KMS-11 (cell line): Measurements from ENCODE around the gene DNAH11.

Experiments
- H2AFZ ChIP-seq: fragments of 200-600 bp; sonication (generic); 2 replicates; pipeline ENCODE4 v1.6.1; 2016; ENCODE audit warnings: antibody characterized with exemption, mixed run types, low read depth
- H3K27ac ChIP-seq: fragments of 200-600 bp; sonication (generic); 2 replicates; pipeline ENCODE4 v1.6.1; 2016; ENCODE audit warnings: mild to moderate bottlenecking, mixed run types
- H3K27me3 ChIP-seq: fragments of 200-600 bp; sonication (generic); 2 replicates; pipeline ENCODE4 v1.6.1; 2017; ENCODE audit warnings: mild to moderate bottlenecking, low read depth, mixed run types, moderate library complexity; ENCODE audit not compliant: insufficient read depth
- H3K36me3 ChIP-seq: fragments of 200-600 bp; sonication (generic); 2 replicates; pipeline ENCODE4 v1.6.1; 2017; ENCODE audit warnings: mild to moderate bottlenecking, mixed run types; ENCODE audit not compliant: insufficient read depth
- H3K4me1 ChIP-seq: fragments of 200-600 bp; sonication (generic); 2 replicates; pipeline ENCODE4 v1.6.1; 2016; ENCODE audit warnings: mild to moderate bottlenecking, low read depth, mixed run types; ENCODE audit not compliant: poor library complexity, severe bottlenecking
- H3K4me2 ChIP-seq: fragments of 200-600 bp; sonication (generic); 2 replicates; pipeline ENCODE4 v1.7.0; 2016; ENCODE audit warnings: mild to moderate bottlenecking, mixed run types
- H3K4me3 ChIP-seq: fragments of 200-600 bp; sonication (generic); IDR thresholded peaks from 2 replicates; pipeline ENCODE4 v1.6.1; 2017; ENCODE audit warnings: low read depth, low read length, mixed read lengths; ENCODE audit not compliant: insufficient read depth
- H3K79me2 ChIP-seq: fragments of 200-600 bp; sonication (generic); 2 replicates; pipeline ENCODE4 v1.6.1; 2016; ENCODE audit warnings: low read depth, mixed run types; ENCODE audit not compliant: insufficient read depth
- H3K9ac ChIP-seq: fragments of 200-600 bp; sonication (generic); 2 replicates; pipeline ENCODE4 v1.6.1; 2016; ENCODE audit warnings: mild to moderate bottlenecking, mixed run types
- H4K20me1 ChIP-seq: fragments of 200-600 bp; sonication (generic); 2 replicates; pipeline ENCODE4 v1.6.1; 2016; ENCODE audit warnings: mild to moderate bottlenecking, mixed run types; ENCODE audit not compliant: insufficient read depth
- TF ChIP-seq, protein P1 (sequence below): fragments of 200-600 bp; sonication (generic); conservative IDR thresholded peaks from 2 replicates; pipeline ENCODE4 v1.6.1; 2017; ENCODE audit warnings: low read depth, mild to moderate bottlenecking, antibody characterized with exemption, low read length, moderate library complexity, mixed read lengths

Gene DNAH11

DNA sequence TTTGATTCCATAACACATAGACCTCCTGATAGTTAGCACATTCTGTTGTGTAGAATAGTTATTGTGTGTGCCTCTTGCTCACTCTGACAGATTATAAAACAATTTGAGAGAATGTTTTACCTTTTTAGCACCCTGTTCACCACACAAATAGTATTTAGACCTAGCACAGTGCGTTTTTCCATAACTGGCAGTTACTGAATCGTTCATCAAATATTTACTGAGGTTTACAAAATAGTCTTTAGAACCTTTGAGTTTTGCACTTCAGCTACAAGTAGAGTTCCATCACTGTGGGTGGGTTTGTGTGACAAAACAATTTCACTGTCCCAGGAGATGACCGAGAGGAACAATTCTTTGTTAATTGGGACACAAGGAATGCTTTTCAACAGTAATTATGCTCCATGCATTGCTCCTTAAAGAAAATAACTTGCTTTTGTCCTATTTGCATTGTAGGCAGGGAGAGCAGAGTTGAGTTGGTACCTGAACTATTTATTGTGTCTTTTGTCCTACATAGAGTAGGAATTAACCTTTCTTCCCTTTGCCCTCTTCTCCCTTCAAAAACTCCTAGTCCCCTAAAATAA, 62.3 kb downstream of the DNAH11 start:
- Histone ChIP-seq H2AFZ (no peak overlapping the region), H3K4me2 (no peak overlapping the region), H3K9ac (no peak overlapping the region), H3K27me3 (no peaks in the 10 kb centered on the region), H3K4me3 (no peak overlapping the region), H4K20me1 (no peaks in the 10 kb centered on the region), H3K36me3 (no peaks in the 10 kb centered on the region), H3K27ac (no peak overlapping the region), H3K79me2 (no peaks in the 10 kb centered on the region), H3K4me1 (no peaks in the 10 kb centered on the region)
- TF ChIP-seq, protein P1, sequence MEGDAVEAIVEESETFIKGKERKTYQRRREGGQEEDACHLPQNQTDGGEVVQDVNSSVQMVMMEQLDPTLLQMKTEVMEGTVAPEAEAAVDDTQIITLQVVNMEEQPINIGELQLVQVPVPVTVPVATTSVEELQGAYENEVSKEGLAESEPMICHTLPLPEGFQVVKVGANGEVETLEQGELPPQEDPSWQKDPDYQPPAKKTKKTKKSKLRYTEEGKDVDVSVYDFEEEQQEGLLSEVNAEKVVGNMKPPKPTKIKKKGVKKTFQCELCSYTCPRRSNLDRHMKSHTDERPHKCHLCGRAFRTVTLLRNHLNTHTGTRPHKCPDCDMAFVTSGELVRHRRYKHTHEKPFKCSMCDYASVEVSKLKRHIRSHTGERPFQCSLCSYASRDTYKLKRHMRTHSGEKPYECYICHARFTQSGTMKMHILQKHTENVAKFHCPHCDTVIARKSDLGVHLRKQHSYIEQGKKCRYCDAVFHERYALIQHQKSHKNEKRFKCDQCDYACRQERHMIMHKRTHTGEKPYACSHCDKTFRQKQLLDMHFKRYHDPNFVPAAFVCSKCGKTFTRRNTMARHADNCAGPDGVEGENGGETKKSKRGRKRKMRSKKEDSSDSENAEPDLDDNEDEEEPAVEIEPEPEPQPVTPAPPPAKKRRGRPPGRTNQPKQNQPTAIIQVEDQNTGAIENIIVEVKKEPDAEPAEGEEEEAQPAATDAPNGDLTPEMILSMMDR: no peak

- Histone ChIP-seq H4K20me1 (no peaks in the 10 kb centered on the region), H3K9ac (no peak overlapping the region), H3K27ac (no peak overlapping the region), H3K4me3 (no peak overlapping the region), H3K4me2 (no peak overlapping the region), H3K36me3 (no peaks in the 10 kb centered on the region), H3K4me1 (no peaks in the 10 kb centered on the region), H3K79me2 (no peaks in the 10 kb centered on the region), H2AFZ (no peak overlapping the region), H3K27me3 (no peaks in the 10 kb centered on the region)
- TF ChIP-seq, protein P1: no peak
Measured at GRCh38 chr7:21608465-21608864, 65.6 kb downstream of the DNAH11 start.

GRCh38 chr7:21611129-21611528, 68.3 kb downstream of the DNAH11 start:
- Histone ChIP-seq H3K36me3 (no peaks in the 10 kb centered on the region), H4K20me1 (no peaks in the 10 kb centered on the region), H3K79me2 (no peaks in the 10 kb centered on the region), H3K27ac (no peak overlapping the region), H3K4me3 (no peak overlapping the region), H3K4me1 (no peaks in the 10 kb centered on the region), H3K27me3 (no peaks in the 10 kb centered on the region), H2AFZ (no peak overlapping the region), H3K4me2 (no peak overlapping the region), H3K9ac (no peak overlapping the region)
- TF ChIP-seq, protein P1: no peak

DNA sequence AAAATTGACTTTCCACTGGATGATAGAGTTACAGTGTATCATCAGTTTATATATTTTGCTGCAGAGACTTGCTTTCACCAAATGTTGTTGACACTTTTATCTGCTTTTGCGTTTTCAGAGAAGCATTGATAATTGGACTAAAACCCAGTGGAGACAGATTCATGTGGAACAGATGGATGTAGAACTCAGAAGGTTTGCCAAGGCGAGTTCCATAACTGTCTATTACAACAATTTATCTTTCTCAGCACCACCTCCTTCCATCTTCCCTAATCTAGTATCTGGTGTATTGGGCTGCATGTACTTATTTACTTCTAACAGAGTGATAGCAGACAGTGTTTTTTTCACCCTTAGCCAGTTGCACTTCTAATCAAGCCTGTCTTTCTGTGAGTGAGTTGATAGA, 73.3 kb downstream of the DNAH11 start:
- Histone ChIP-seq H3K27me3 (no peaks in the 10 kb centered on the region), H4K20me1 (no peaks in the 10 kb centered on the region), H3K9ac (no peak overlapping the region), H3K36me3 (no peaks in the 10 kb centered on the region), H3K4me1 (no peaks in the 10 kb centered on the region), H3K4me2 (no peak overlapping the region), H3K4me3 (no peak overlapping the region), H3K27ac (no peak overlapping the region), H2AFZ (no peak overlapping the region), H3K79me2 (no peaks in the 10 kb centered on the region)
- TF ChIP-seq, protein P1: no peak
